Panc1 (cell line): ENCODE data around the gene FTL.

Experiments
- CTCF ChIP-seq: fragments of 450-650 bp; IDR thresholded peaks from 2 replicates; pipeline ENCODE4 v1.5.1; 2017; ENCODE audit warnings: mild to moderate bottlenecking
- POLR2AphosphoS5 ChIP-seq: IDR thresholded peaks from 2 replicates; pipeline ENCODE4 v1.6.1; 2012; ENCODE audit warnings: mild to moderate bottlenecking, low read depth, low read length, moderate library complexity

- TF ChIP-seq CTCF (no peak), POLR2AphosphoS5 (no peak)
Measured at GRCh38 chr19:48966541-48967345, 1.6 kb downstream of the FTL start.
